ENCODE measurements around the gene SLC39A9.

Gene SLC39A9

DNA sequence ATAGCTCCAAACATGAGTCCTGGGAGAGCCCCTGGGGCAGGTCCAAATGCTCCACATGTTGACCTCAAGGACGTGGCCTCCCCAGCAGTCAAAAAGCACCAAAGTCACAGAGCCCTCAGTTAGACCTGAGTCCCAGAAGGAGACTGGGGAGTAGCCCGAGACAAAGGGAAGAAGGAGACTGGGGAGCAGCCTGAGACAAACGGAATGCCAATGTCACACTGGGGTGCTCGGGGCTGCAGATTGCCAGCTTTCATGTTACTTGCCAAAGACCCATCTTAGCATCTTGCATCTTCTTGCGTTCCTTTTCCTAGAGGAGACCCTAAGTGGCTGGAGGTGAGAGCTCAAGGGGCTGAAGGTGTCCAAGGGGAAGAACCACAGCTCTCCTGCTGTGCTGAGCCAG is 100.9 kb downstream of the SLC39A9 start:
- no peak overlapping the region for H3K4me3 ChIP-seq (ENCODE audit: low read depth, low read length)
- TF ChIP-seq, protein P1, sequence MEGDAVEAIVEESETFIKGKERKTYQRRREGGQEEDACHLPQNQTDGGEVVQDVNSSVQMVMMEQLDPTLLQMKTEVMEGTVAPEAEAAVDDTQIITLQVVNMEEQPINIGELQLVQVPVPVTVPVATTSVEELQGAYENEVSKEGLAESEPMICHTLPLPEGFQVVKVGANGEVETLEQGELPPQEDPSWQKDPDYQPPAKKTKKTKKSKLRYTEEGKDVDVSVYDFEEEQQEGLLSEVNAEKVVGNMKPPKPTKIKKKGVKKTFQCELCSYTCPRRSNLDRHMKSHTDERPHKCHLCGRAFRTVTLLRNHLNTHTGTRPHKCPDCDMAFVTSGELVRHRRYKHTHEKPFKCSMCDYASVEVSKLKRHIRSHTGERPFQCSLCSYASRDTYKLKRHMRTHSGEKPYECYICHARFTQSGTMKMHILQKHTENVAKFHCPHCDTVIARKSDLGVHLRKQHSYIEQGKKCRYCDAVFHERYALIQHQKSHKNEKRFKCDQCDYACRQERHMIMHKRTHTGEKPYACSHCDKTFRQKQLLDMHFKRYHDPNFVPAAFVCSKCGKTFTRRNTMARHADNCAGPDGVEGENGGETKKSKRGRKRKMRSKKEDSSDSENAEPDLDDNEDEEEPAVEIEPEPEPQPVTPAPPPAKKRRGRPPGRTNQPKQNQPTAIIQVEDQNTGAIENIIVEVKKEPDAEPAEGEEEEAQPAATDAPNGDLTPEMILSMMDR (IDR thresholded peaks at IDR 0.05; ENCODE audit: borderline replicate concordance, insufficient read depth, low read depth, low read length): no peak

DNA sequence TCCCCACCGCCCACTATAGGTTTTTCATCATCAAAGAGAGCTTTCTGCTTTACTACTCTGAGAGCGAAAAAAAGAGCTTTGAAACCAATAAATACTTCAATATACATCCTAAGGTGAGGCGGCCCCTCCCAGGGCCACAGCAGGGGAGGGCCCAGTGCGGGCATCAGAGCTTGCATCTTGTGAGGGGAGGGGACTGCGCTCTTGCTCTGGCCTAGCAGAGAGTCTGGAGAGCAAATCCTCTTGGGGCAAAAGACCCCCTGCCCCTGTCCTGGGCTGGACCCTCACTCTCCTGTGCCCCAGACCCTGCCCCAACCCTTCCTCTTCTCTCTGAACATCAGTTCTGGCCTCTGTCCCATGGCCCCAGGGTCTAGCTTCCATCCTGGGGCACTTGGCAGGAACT is 101.6 kb downstream of the SLC39A9 start:
- TF ChIP-seq, protein P1 (IDR thresholded peaks at IDR 0.05; ENCODE audit: borderline replicate concordance, insufficient read depth, low read depth, low read length): no peak
- H3K4me3 ChIP-seq (ENCODE audit: low read depth, low read length): no peak overlapping the region

DNA sequence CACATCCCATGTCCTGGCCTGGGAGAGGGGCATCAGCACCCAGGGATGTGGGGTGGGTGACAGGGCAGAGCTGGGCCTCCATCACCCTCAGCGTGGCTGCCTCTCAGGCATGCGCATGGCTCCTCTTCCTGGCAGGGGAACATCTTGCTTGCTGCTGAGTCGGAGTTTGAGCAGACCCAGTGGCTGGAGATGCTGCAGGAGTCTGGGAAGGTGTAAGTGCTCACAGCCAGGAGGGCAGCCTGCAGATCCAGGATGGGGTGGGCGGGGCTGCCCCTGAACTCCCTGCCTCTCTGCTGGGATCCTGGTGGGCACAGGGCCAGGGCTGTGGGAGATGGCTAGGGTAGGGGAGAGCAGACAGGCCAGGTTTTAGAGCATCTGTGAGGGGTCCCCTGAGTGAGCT is 102.2 kb downstream of the SLC39A9 start:
- no peak overlapping the region for H3K4me3 ChIP-seq (ENCODE audit: low read depth, low read length)
- TF ChIP-seq, protein P1 (IDR thresholded peaks at IDR 0.05; ENCODE audit: borderline replicate concordance, insufficient read depth, low read depth, low read length): no peak

DNA sequence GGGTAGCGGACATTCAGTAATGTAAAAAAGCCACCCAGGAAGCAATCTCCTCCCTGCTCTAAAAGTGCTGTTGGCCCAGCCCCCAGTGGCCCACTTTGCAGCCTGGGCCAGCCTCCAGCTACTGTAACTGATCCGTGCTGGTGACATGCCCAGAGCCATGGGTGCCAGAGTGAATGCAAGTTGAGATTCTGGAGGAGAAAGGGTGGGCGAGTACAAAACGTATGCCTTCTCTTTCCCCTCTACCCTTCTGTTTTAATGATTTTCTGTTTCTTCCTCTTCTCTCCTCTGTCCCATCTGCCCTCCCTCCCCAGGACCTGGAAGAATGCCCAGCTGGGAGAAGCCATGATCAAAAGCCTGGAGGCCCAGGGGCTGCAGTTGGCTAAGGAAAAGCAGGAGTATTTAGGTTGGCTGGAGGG is 102.9 kb downstream of the SLC39A9 start:
- H3K4me3 ChIP-seq (ENCODE audit: low read depth, low read length): no peak overlapping the region
- TF ChIP-seq, protein P1 (IDR thresholded peaks at IDR 0.05; ENCODE audit: borderline replicate concordance, insufficient read depth, low read depth, low read length): no peak

DNA sequence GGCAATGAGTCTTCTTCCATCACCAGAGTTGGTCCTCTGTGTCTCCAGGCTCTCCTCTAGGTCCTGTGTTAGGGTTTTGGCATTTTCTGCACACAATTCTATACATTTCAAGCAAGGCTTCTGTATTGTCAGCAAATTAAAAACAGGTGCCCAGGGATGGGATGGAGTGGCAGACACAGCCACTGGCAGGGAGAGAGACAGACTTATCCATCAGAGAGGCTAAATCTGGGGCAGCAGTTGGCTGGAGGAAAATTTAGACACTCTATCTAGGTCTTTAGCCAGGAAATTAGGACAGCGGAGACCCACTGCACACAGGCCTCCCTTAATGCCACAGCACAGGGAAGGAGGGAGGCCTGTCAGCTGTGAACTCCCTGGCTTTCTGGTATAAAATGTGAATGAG is 106.3 kb downstream of the SLC39A9 start:
- TF ChIP-seq, protein P1 (IDR thresholded peaks at IDR 0.05; ENCODE audit: borderline replicate concordance, insufficient read depth, low read depth, low read length): no peak
- no peak overlapping the region for H3K4me3 ChIP-seq (ENCODE audit: low read depth, low read length)

DNA sequence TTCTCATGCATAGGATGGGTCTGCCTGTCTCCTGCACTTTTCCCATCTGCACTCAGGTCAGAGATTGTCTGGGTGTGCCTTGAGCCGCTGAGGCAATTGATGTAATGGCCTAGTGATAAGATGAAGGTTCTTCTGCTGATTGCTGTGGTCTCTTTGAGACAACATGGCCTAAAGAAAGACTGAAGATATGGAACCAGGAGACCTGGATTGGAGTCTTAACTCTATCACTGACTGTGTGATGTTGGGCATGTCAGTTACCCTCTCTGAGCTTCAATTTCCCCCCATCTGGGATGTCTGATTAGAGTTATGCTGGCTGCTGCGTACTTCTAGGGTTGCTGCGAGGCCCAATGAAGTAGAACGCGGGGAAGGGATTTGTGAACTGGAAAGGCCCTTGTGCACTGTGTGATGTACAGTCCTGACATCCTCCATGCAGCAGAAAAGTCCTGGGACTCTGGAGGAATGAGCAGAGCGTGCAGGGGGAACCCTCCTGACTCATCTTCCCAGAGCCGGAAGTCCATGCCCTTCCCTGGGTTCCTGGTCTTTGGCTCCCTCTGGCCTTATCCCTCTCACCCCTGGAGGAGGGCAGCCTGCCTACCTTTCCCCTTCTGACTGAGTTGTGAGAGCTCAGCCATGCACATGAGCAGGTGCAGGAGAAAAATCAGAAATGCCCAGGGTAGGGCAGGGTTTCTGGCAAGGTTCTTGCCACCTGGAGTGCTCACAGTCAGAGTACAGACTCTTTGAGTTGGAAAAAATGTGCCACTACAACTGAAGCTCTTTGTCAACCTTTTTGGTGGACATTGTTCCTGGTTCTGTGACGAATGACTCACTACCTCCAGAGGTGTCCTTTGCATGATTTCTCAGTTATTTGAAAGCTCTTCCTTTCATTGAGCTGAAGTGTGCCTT is 107.1 kb downstream of the SLC39A9 start:
- no peak overlapping the region for H3K4me3 ChIP-seq (ENCODE audit: low read depth, low read length)
- TF ChIP-seq, protein P1 (IDR thresholded peaks at IDR 0.05; ENCODE audit: borderline replicate concordance, insufficient read depth, low read depth, low read length): no peak

DNA sequence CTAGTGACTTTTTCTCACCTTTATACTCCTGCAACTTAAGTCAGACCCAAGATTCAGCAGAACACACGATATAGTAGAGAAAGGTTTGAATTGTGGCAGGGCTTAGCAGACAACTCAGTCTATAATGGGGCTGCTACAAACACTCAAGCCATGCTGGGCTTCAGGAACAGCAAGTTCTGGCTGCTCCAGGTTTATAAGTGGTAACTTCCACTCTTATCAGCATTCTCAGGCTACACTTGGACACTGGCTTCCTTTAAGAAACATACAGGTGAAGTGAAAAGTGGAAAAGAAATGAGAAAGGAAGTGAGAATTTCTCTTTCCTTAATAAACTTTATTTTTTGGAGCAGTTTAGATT is 107.7 kb downstream of the SLC39A9 start:
- H3K4me3 ChIP-seq (ENCODE audit: low read depth, low read length): no peak overlapping the region
- TF ChIP-seq, protein P1 (IDR thresholded peaks at IDR 0.05; ENCODE audit: borderline replicate concordance, insufficient read depth, low read depth, low read length): no peak
